Cardiac septum (tissue), 1 donor: ENCODE measurements around the gene PINK1. TPM values are rescaled to one million over a fixed set of nuclear protein-coding genes. Genes with fewer than 3 reads are reported as not detected.
"Not testable (repeated sequence)": the region's sequence is repeated elsewhere in the genome, so short reads cannot be mapped to it uniquely, and the experiment has no call there.

Source experiments
- DNase-seq: peaks from one replicate; pipeline ENCODE4 v3.0.0-alpha.2; 2020; ENCODE audit warnings: low spot score
- intact Hi-C: fragments of 100-400 bp; cut with DNase I; formaldehyde crosslinking; loops from one replicate; pipeline ENCODE4 v1.14.0; 2022
- total RNA-seq: library from RNA; stranded (reverse); fragmentation: NEBNext Ultra II Directional; extraction: Animal tissue kit (Norgen Biotek cat#: 25700); gene quantifications from one replicate; pipeline ENCODE4 v1.2.1, GENCODE V29; 2021
- donor health status: DM: no; HTN: no; CAD: no.

The PINK1 gene
- total RNA-seq, 1 donor from 2014 or later: 224 TPM

- DNase-seq, intact Hi-C loops: not testable (repeated sequence)
Measured at GRCh38 chr1:20606801-20607570, 26.3 kb upstream of the PINK1 start.

- intact Hi-C loops: no loop called here
Measured at GRCh38 chr1:20609541-20609940, 23.7 kb upstream of the PINK1 start.

GRCh38 chr1:20610970-20611369, 22.3 kb upstream of the PINK1 start:
- intact Hi-C loops: no loop called here
- no peak for DNase-seq

More at GRCh38 chr1:20609541-20609940, 23.7 kb upstream of the PINK1 start:
- no peak for DNase-seq

GRCh38 chr1:20611652-20612051, 21.6 kb upstream of the PINK1 start:
- no peak for DNase-seq

GRCh38 chr1:20612221-20612746, 21.0 kb upstream of the PINK1 start:
- intact Hi-C loops: no loop called here
- no peak for DNase-seq

More at GRCh38 chr1:20611652-20612051, 21.6 kb upstream of the PINK1 start:
- intact Hi-C loops: no loop called here

GRCh38 chr1:20614131-20614579, 19.1 kb upstream of the PINK1 start:
- no peak for DNase-seq
- intact Hi-C loops: no loop called here

GRCh38 chr1:20615946-20616846, 17.1 kb upstream of the PINK1 start:
- intact Hi-C loops: no loop called here
- no peak for DNase-seq

- intact Hi-C loops: no loop called here
- no peak for DNase-seq
Measured at GRCh38 chr1:20616847-20617487, 16.3 kb upstream of the PINK1 start.

- no peak for DNase-seq
- intact Hi-C loops: no loop called here
Measured at GRCh38 chr1:20618550-20618949, 14.7 kb upstream of the PINK1 start.

- DNase-seq: no peak
- intact Hi-C loops: no loop called here
Measured at GRCh38 chr1:20619999-20620398, 13.3 kb upstream of the PINK1 start.

GRCh38 chr1:20621012-20621411, 12.2 kb upstream of the PINK1 start:
- intact Hi-C loops: no loop called here
- DNase-seq: no peak

GRCh38 chr1:20624709-20625108, 8.5 kb upstream of the PINK1 start:
- no peak for DNase-seq
- intact Hi-C loops: no loop called here

- intact Hi-C loops: no loop called here
- no peak for DNase-seq
Measured at GRCh38 chr1:20625176-20626097, 7.8 kb upstream of the PINK1 start.

GRCh38 chr1:20626098-20626427, 7.2 kb upstream of the PINK1 start:
- DNase-seq: no peak
- intact Hi-C loops: no loop called here

- intact Hi-C loops: no loop called here
- no peak for DNase-seq
Measured at GRCh38 chr1:20626524-20626923, 6.7 kb upstream of the PINK1 start.

- intact Hi-C loops: no loop called here
- DNase-seq: no peak
Measured at GRCh38 chr1:20630729-20631128, 2.5 kb upstream of the PINK1 start.

GRCh38 chr1:20632386-20632785, 872 bp upstream of the PINK1 start:
- intact Hi-C loops: loop anchor here (2.0 kb wide), 2 partner anchors 58 to 110 kb away; no protein-coding TSS in a partner anchor
- DNase-seq: no peak

- no peak for DNase-seq
- intact Hi-C loops: no loop called here
Measured at GRCh38 chr1:20634065-20634593, 871 bp downstream of the PINK1 start.
